ENCODE data around the gene DOK3.

DNA sequence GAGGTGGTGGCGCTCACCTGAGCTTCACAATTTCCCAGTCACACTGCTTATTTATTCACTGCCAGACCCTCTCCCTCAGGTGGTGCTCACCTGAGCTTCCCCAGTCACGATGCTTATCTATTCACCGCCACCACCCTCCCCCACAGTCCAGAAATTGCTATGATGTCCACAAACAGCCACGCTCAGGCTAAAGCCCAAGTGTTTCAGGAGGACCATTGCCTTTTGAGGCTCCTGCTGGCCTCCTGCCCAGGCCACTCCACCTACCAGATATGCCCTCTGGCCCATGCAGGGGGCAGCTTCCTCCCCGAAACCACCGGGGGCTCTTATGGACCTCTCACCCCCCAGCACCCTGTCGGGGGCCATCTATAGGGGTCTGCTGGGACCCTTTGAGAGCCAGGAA lies 16.8 kb downstream of the DOK3 start:
- TF ChIP-seq, protein P1, sequence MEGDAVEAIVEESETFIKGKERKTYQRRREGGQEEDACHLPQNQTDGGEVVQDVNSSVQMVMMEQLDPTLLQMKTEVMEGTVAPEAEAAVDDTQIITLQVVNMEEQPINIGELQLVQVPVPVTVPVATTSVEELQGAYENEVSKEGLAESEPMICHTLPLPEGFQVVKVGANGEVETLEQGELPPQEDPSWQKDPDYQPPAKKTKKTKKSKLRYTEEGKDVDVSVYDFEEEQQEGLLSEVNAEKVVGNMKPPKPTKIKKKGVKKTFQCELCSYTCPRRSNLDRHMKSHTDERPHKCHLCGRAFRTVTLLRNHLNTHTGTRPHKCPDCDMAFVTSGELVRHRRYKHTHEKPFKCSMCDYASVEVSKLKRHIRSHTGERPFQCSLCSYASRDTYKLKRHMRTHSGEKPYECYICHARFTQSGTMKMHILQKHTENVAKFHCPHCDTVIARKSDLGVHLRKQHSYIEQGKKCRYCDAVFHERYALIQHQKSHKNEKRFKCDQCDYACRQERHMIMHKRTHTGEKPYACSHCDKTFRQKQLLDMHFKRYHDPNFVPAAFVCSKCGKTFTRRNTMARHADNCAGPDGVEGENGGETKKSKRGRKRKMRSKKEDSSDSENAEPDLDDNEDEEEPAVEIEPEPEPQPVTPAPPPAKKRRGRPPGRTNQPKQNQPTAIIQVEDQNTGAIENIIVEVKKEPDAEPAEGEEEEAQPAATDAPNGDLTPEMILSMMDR (IDR thresholded peaks at IDR 0.05), result no peak
- TF ChIP-seq, protein P2, sequence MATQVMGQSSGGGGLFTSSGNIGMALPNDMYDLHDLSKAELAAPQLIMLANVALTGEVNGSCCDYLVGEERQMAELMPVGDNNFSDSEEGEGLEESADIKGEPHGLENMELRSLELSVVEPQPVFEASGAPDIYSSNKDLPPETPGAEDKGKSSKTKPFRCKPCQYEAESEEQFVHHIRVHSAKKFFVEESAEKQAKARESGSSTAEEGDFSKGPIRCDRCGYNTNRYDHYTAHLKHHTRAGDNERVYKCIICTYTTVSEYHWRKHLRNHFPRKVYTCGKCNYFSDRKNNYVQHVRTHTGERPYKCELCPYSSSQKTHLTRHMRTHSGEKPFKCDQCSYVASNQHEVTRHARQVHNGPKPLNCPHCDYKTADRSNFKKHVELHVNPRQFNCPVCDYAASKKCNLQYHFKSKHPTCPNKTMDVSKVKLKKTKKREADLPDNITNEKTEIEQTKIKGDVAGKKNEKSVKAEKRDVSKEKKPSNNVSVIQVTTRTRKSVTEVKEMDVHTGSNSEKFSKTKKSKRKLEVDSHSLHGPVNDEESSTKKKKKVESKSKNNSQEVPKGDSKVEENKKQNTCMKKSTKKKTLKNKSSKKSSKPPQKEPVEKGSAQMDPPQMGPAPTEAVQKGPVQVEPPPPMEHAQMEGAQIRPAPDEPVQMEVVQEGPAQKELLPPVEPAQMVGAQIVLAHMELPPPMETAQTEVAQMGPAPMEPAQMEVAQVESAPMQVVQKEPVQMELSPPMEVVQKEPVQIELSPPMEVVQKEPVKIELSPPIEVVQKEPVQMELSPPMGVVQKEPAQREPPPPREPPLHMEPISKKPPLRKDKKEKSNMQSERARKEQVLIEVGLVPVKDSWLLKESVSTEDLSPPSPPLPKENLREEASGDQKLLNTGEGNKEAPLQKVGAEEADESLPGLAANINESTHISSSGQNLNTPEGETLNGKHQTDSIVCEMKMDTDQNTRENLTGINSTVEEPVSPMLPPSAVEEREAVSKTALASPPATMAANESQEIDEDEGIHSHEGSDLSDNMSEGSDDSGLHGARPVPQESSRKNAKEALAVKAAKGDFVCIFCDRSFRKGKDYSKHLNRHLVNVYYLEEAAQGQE (IDR thresholded peaks at IDR 0.05; ENCODE audit: insufficient read depth in 1 of 2, low read depth in 2 of 2, low read length in 1 of 2), result no peak
- TF ChIP-seq POLR2AphosphoS5 (IDR thresholded peaks at IDR 0.05; ENCODE audit: low read depth, low read length) (no peak), SIN3A (IDR thresholded peaks at IDR 0.05; ENCODE audit: borderline replicate concordance, insufficient read depth, low read depth, low read length) (no peak)
